ENCODE results near the gene VPS13A.

DNA sequence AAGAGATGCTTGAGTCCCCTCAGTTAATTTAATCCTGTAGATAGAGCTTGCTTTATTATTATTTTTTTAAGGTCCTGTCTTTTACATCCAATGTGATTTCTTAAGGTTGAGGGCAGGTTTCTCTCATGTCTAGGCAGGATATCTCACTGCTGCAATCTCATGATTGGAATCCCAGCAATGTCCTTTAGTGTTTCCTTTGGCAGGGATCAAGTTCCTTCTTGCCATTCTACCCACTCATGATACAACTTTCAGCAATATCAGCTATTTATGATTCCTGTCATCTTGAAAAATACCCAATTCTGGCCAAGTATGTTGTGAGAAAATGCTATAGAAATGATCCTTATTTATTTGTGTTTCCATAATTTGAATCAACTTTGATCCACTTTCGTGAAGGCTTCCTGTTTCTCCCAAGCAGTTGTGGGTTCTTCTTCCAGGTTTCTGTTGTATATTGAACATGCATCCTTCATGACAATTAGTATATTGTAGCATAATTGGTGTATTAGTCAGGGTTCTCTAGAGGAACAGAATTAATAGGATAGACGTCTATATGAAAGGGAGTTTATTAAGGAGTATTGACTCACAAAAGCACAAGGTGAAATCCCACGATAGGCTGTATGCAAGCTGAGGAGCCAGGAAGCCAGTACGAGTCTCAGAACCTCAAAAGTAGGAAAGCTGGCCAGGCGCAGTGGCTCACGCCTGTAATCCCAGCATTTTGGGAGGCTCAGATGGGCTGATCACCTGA is 18.4 kb upstream of the VPS13A start:
- TF ChIP-seq CTCF (IDR thresholded peaks at IDR 0.05), result no peak
- TF ChIP-seq POLR2AphosphoS5 (IDR thresholded peaks at IDR 0.05), result no peak
- TF ChIP-seq EP300 (IDR thresholded peaks at IDR 0.05), result no peak

Measured in esophagus muscularis mucosa (tissue), 4 donors.